HEK293 (cell line): ENCODE measurements around the gene TIE1.

Experiments used
- INSM2 ChIP-seq: fragments of 450-650 bp; formaldehyde crosslinking; IDR thresholded peaks from 2 replicates; pipeline ENCODE4 v1.5.1; 2016; ENCODE audit warnings: missing biosample characterization, missing genetic modification characterization
- PATZ1 ChIP-seq: fragments of 450-650 bp; formaldehyde crosslinking; IDR thresholded peaks from 2 replicates; pipeline ENCODE4 v1.5.1; 2016; ENCODE audit warnings: missing biosample characterization, missing genetic modification characterization
- PRDM2 ChIP-seq: fragments of 450-650 bp; formaldehyde crosslinking; IDR thresholded peaks from 2 replicates; pipeline ENCODE4 v1.5.1; 2016; ENCODE audit warnings: missing biosample characterization, missing genetic modification characterization, borderline replicate concordance
- REPIN1 ChIP-seq: fragments of 450-650 bp; formaldehyde crosslinking; IDR thresholded peaks from 2 replicates; pipeline ENCODE4 v1.5.1; 2017; ENCODE audit warnings: missing biosample characterization, missing genetic modification characterization, low read depth
- ZBTB1 ChIP-seq: fragments of 450-650 bp; formaldehyde crosslinking; IDR thresholded peaks from 2 replicates; pipeline ENCODE4 v1.5.1; 2016; ENCODE audit warnings: missing biosample characterization, missing genetic modification characterization
- ZBTB17 ChIP-seq: fragments of 450-650 bp; formaldehyde crosslinking; IDR thresholded peaks from 2 replicates; pipeline ENCODE4 v1.5.1; 2016; ENCODE audit warnings: missing biosample characterization, missing genetic modification characterization
- ZBTB48 ChIP-seq: fragments of 450-650 bp; formaldehyde crosslinking; IDR thresholded peaks from 2 replicates; pipeline ENCODE4 v1.5.1; 2016; ENCODE audit warnings: missing biosample characterization, missing genetic modification characterization
- ZFP3 ChIP-seq: fragments of 450-650 bp; formaldehyde crosslinking; IDR thresholded peaks from 2 replicates; pipeline ENCODE4 v1.5.1; 2016; ENCODE audit warnings: low read depth, missing biosample characterization, missing genetic modification characterization
- ZNF121 ChIP-seq: fragments of 450-650 bp; formaldehyde crosslinking; IDR thresholded peaks from 2 replicates; pipeline ENCODE4 v1.5.1; 2016; ENCODE audit warnings: missing biosample characterization, missing genetic modification characterization
- ZNF133 ChIP-seq: fragments of 450-650 bp; formaldehyde crosslinking; IDR thresholded peaks from 2 replicates; pipeline ENCODE4 v1.5.1; 2016; ENCODE audit warnings: missing biosample characterization, missing genetic modification characterization
- ZNF155 ChIP-seq: fragments of 450-650 bp; formaldehyde crosslinking; IDR thresholded peaks from 2 replicates; pipeline ENCODE4 v1.5.1; 2016; ENCODE audit warnings: missing biosample characterization, missing genetic modification characterization
- ZNF16 ChIP-seq: fragments of 450-650 bp; formaldehyde crosslinking; IDR thresholded peaks from 2 replicates; pipeline ENCODE4 v1.5.1; 2016; ENCODE audit warnings: low read depth, missing biosample characterization, missing genetic modification characterization
- ZNF184 ChIP-seq: fragments of 450-650 bp; IDR thresholded peaks from 2 replicates; pipeline ENCODE4 v1.5.1; 2018; ENCODE audit warnings: missing biosample characterization, mild to moderate bottlenecking, missing genetic modification characterization
- ZNF280D ChIP-seq: fragments of 450-650 bp; formaldehyde crosslinking; IDR thresholded peaks from 2 replicates; pipeline ENCODE4 v1.5.1; 2016; ENCODE audit warnings: missing biosample characterization, missing genetic modification characterization
- ZNF362 ChIP-seq: fragments of 450-650 bp; formaldehyde crosslinking; IDR thresholded peaks from 2 replicates; pipeline ENCODE4 v1.5.1; 2016; ENCODE audit warnings: missing biosample characterization, missing genetic modification characterization
- ZNF426 ChIP-seq: fragments of 450-650 bp; formaldehyde crosslinking; IDR thresholded peaks from 2 replicates; pipeline ENCODE4 v1.5.1; 2017; ENCODE audit warnings: missing biosample characterization, missing genetic modification characterization, mild to moderate bottlenecking, inconsistent platforms, moderate library complexity
- ZNF48 ChIP-seq: fragments of 450-650 bp; formaldehyde crosslinking; IDR thresholded peaks from 2 replicates; pipeline ENCODE4 v1.5.1; 2016; ENCODE audit warnings: missing biosample characterization, missing genetic modification characterization
- ZNF529 ChIP-seq: fragments of 450-650 bp; formaldehyde crosslinking; IDR thresholded peaks from 2 replicates; pipeline ENCODE4 v1.5.1; 2017; ENCODE audit warnings: missing genetic modification characterization, missing biosample characterization; ENCODE audit not compliant: insufficient replicate concordance
- ZNF560 ChIP-seq: fragments of 450-650 bp; formaldehyde crosslinking; IDR thresholded peaks from 2 replicates; pipeline ENCODE4 v1.5.1; 2017; ENCODE audit warnings: missing biosample characterization, missing genetic modification characterization, borderline replicate concordance
- ZNF585B ChIP-seq: fragments of 450-650 bp; formaldehyde crosslinking; IDR thresholded peaks from 2 replicates; pipeline ENCODE4 v1.5.1; 2016; ENCODE audit warnings: missing biosample characterization, missing genetic modification characterization
- ZNF600 ChIP-seq: fragments of 450-650 bp; formaldehyde crosslinking; IDR thresholded peaks from 2 replicates; pipeline ENCODE4 v1.5.1; 2016; ENCODE audit warnings: missing biosample characterization, missing genetic modification characterization
- ZNF626 ChIP-seq: fragments of 450-650 bp; sonication (Bioruptor Pico); formaldehyde crosslinking; IDR thresholded peaks from 2 replicates; pipeline ENCODE4 v1.5.1; 2018; ENCODE audit warnings: missing biosample characterization, missing genetic modification characterization, inconsistent platforms
- ZNF654 ChIP-seq: fragments of 450-650 bp; formaldehyde crosslinking; IDR thresholded peaks from 2 replicates; pipeline ENCODE4 v1.5.1; 2016; ENCODE audit warnings: low read depth, missing biosample characterization, missing genetic modification characterization
- ZSCAN30 ChIP-seq: fragments of 450-650 bp; IDR thresholded peaks from 2 replicates; pipeline ENCODE4 v1.5.1; 2018; ENCODE audit warnings: missing biosample characterization, mild to moderate bottlenecking, missing genetic modification characterization, moderate library complexity
- ZXDB ChIP-seq: fragments of 450-650 bp; formaldehyde crosslinking; IDR thresholded peaks from 2 replicates; pipeline ENCODE4 v1.5.1; 2016; ENCODE audit warnings: missing biosample characterization, missing genetic modification characterization

TIE1 gene

GRCh38 chr1:43358746-43359693 lies 58.2 kb downstream of the TIE1 start, which contains the start of gene CDC20 (continued):
- no peak for TF ChIP-seq ZNF280D
- no peak for TF ChIP-seq ZNF121 (tag by site-specific recombination)
- peak; percentile 50; the same call in 1 of the 2 replicates for TF ChIP-seq ZXDB (tag by site-specific recombination)
- TF ChIP-seq ZNF654 (tag by site-specific recombination), result no peak
- TF ChIP-seq PATZ1 (tag by site-specific recombination), result peak; percentile 66
- TF ChIP-seq ZBTB48 (tag by site-specific recombination), result peak; percentile 72
- TF ChIP-seq ZNF600 (tag by site-specific recombination), result no peak
- no peak for TF ChIP-seq ZNF529 (tag by site-specific recombination)
- TF ChIP-seq INSM2 (tag by site-specific recombination), result no peak
- no peak for TF ChIP-seq ZNF626 (tag by site-specific recombination)
- TF ChIP-seq ZSCAN30 (tag by site-specific recombination), result peak; percentile 32; the same call in 1 of the 2 replicates
- no peak for TF ChIP-seq ZNF133 (tag by site-specific recombination)
- no peak for TF ChIP-seq REPIN1 (tag by site-specific recombination)
- TF ChIP-seq ZNF16 (tag by site-specific recombination), result no peak
- no peak for TF ChIP-seq ZNF184 (tag by site-specific recombination)
- TF ChIP-seq ZNF560 (tag by site-specific recombination), result no peak
- TF ChIP-seq ZNF48 (tag by site-specific recombination), result no peak
- no peak for TF ChIP-seq ZFP3
- TF ChIP-seq ZNF155 (tag by site-specific recombination), result no peak
- TF ChIP-seq ZNF585B (tag by site-specific recombination), result no peak
- no peak for TF ChIP-seq ZBTB17 (tag by site-specific recombination)
- no peak for TF ChIP-seq ZNF426
- TF ChIP-seq PRDM2 (tag by site-specific recombination), result no peak
- no peak for TF ChIP-seq ZBTB1
- no peak for TF ChIP-seq ZNF362 (tag by site-specific recombination)
